ENCODE measurements around the gene EYA4.

DNA sequence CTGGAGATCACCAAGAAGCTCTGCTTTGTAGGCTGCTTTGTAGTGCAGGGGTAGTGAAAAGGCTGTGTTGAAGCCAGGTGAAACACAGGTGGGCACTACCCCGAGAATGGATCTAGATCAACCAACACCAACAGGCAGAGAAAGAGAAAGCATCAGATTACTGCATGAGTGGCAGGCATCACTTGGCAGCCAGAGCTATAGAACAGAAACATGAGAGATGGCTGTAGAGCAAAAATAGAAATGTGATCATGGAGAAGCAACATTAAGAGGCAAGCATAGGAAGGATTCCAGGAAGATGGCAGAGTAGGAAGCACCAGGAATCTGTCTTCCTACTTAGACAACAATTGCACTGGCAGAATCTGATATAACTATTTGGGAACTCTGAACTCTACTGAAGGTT lies 336.7 kb downstream of the EYA4 start:
- TF ChIP-seq POLR2AphosphoS5 (IDR thresholded peaks at IDR 0.05) (no peak), POLR2A (IDR thresholded peaks at IDR 0.05) (no peak)
- TF ChIP-seq, protein P1, sequence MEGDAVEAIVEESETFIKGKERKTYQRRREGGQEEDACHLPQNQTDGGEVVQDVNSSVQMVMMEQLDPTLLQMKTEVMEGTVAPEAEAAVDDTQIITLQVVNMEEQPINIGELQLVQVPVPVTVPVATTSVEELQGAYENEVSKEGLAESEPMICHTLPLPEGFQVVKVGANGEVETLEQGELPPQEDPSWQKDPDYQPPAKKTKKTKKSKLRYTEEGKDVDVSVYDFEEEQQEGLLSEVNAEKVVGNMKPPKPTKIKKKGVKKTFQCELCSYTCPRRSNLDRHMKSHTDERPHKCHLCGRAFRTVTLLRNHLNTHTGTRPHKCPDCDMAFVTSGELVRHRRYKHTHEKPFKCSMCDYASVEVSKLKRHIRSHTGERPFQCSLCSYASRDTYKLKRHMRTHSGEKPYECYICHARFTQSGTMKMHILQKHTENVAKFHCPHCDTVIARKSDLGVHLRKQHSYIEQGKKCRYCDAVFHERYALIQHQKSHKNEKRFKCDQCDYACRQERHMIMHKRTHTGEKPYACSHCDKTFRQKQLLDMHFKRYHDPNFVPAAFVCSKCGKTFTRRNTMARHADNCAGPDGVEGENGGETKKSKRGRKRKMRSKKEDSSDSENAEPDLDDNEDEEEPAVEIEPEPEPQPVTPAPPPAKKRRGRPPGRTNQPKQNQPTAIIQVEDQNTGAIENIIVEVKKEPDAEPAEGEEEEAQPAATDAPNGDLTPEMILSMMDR (IDR thresholded peaks at IDR 0.05), result no peak

Measured in breast epithelium (tissue), 3 donors.